Natural killer cell (primary cell): Measurements from ENCODE around the gene GRID1. TPM values are rescaled to one million over a fixed set of nuclear protein-coding genes. Genes with fewer than 3 reads are reported as not detected.

Source experiments
- ATAC-seq, 3 donors: fragments of 150-1000 bp in 2 of 3; fragments of 200-7000 bp in 1 of 3; cut with Tn5 transposase; 1 replicate in 1 of 3; 2 replicates in 2 of 3; pipeline ENCODE4 v1.10.0; 2021; ENCODE audit warnings: mild to moderate bottlenecking in 2 of 3, moderate library complexity in 2 of 3
- DNase-seq, 2 donors: peaks; one replicate each; pipeline versions ENCODE4 v3.0.0 to v3.0.0-alpha.2; 2013 to 2021; ENCODE audit warnings: mixed read lengths in 1 of 2
- H3K27ac ChIP-seq: one replicate; pipeline ENCODE4 v1.5.1; 2013; ENCODE audit warnings: mild to moderate bottlenecking, low read length
- H3K27me3 ChIP-seq: one replicate; pipeline ENCODE4 v1.6.1; 2013; ENCODE audit warnings: low read length; ENCODE audit not compliant: control insufficient read depth, insufficient read depth
- H3K36me3 ChIP-seq: one replicate; pipeline ENCODE4 v1.6.1; 2013; ENCODE audit warnings: low read length; ENCODE audit not compliant: control insufficient read depth, insufficient read depth
- H3K4me1 ChIP-seq: one replicate; pipeline ENCODE4 v1.6.1; 2013; ENCODE audit warnings: low read length; ENCODE audit not compliant: control insufficient read depth, insufficient read depth
- H3K4me3 ChIP-seq: one replicate; pipeline ENCODE4 v1.5.1; 2013; ENCODE audit warnings: low read length
- H3K9me3 ChIP-seq: one replicate; pipeline ENCODE4 v1.6.1; 2013; ENCODE audit warnings: low read length; ENCODE audit not compliant: control insufficient read depth, insufficient read depth
- H3K27ac Mint-ChIP-seq, 2 donors: one replicate each; pipeline ENCODE4 v1.8.0; 2022; ENCODE audit warnings: mild to moderate bottlenecking in 2 of 2, mixed read lengths in 2 of 2, moderate library complexity in 1 of 2
- H3K27me3 Mint-ChIP-seq, 2 donors: one replicate each; pipeline ENCODE4 v1.8.0; 2022; ENCODE audit warnings: low read depth in 2 of 2, mixed read lengths in 2 of 2
- H3K36me3 Mint-ChIP-seq: one replicate; pipeline ENCODE4 v1.8.0; 2022; ENCODE audit warnings: mixed read lengths
- H3K4me1 Mint-ChIP-seq, 2 donors: one replicate each; pipeline ENCODE4 v1.8.0; 2022; ENCODE audit warnings: mixed read lengths in 2 of 2
- H3K4me3 Mint-ChIP-seq: one replicate; pipeline ENCODE4 v1.8.0; 2022; ENCODE audit warnings: mild to moderate bottlenecking, moderate library complexity, mixed read lengths
- H3K9me3 Mint-ChIP-seq, 2 donors: one replicate each; pipeline ENCODE4 v1.8.0; 2022; ENCODE audit warnings: mixed read lengths in 2 of 2
- CTCF ChIP-seq: fragments of 200-600 bp; IDR thresholded peaks from one replicate; pipeline ENCODE4 v1.8.0; 2022; ENCODE audit warnings: antibody characterized with exemption
- WGBS: methylation state at CpG from one replicate; pipeline ENCODE4 v1.1.7; 2013; ENCODE audit warnings: missing lambda C conversion rate; ENCODE audit not compliant: insufficient coverage; 5-methylcytosine and 5-hydroxymethylcytosine counted together
- intact Hi-C: fragments of 100-400 bp; cut with micrococcal nuclease; formaldehyde crosslinking; loops from one replicate; pipeline ENCODE4 v1.14.2; 2022
- total RNA-seq, 4 donors: library from RNA; stranded (reverse); fragments of 120-200 nt in 1 of 4; gene quantifications; one replicate each; pipeline versions ENCODE4 v1.2.3 to v1.2.4, GENCODE V29; 2013 to 2022

GRID1 gene
- total RNA-seq, 3 donors from 2014 or later (not counting 1 experiment from before 2014, with no cell fraction given): not detected

GRCh38 chr10:86333826-86334487 is 32.6 kb downstream of the GRID1 start:
- Mint-ChIP-seq H3K4me1 (no peaks in the 10 kb centered on the region), H3K27me3 (peaks cover 5 to 12% of the 10 kb centered on the region in 2 donors), H3K4me3 (no peak overlapping the region), H3K36me3 (no peaks in the 10 kb centered on the region), H3K27ac (no peak overlapping the region), H3K9me3 (no peaks in the 10 kb centered on the region)
- 84% methylated on average over 5 of the region's 7 CpGs for WGBS
- H3K4me3 ChIP-seq: no peak overlapping the region
- DNase-seq: no peak
- intact Hi-C loops: no loop called here
- H3K9me3 ChIP-seq: no peaks in the 10 kb centered on the region
- H3K27me3 ChIP-seq: no peaks in the 10 kb centered on the region
- no peak for TF ChIP-seq CTCF
- H3K36me3 ChIP-seq: no peaks in the 10 kb centered on the region
- no peak overlapping the region for H3K27ac ChIP-seq
- no peaks in the 10 kb centered on the region for H3K4me1 ChIP-seq
- no peak for ATAC-seq

- intact Hi-C loops: no loop called here
- Histone ChIP-seq H3K9me3 (no peaks in the 10 kb centered on the region), H3K36me3 (no peaks in the 10 kb centered on the region), H3K27ac (no peak overlapping the region), H3K4me3 (no peak overlapping the region), H3K4me1 (no peaks in the 10 kb centered on the region), H3K27me3 (no peaks in the 10 kb centered on the region)
- no peaks in the 10 kb centered on the region for H3K4me1 Mint-ChIP-seq
- no peak for TF ChIP-seq CTCF
- peaks cover 5 to 12% of the 10 kb centered on the region in 2 donors for H3K27me3 Mint-ChIP-seq
- no peaks in the 10 kb centered on the region for H3K36me3 Mint-ChIP-seq
- WGBS: 60% methylated on average over 8 of the region's 8 CpGs
- H3K4me3 Mint-ChIP-seq: no peak overlapping the region
- peak in 1 of 3 donors; percentile 5 for ATAC-seq
- no peak for DNase-seq
- no peak overlapping the region for H3K27ac Mint-ChIP-seq
- H3K9me3 Mint-ChIP-seq: no peaks in the 10 kb centered on the region
Measured at GRCh38 chr10:86331861-86332260, 34.7 kb downstream of the GRID1 start.

- H3K9me3 Mint-ChIP-seq: no peaks in the 10 kb centered on the region
- 85% methylated on average over 10 of the region's 10 CpGs for WGBS
- H3K27me3 Mint-ChIP-seq: peaks cover 5 to 12% of the 10 kb centered on the region in 2 donors
- no peaks in the 10 kb centered on the region for H3K36me3 Mint-ChIP-seq
- H3K4me1 Mint-ChIP-seq: no peaks in the 10 kb centered on the region
- no peak overlapping the region for H3K27ac Mint-ChIP-seq
- no peaks in the 10 kb centered on the region for H3K9me3 ChIP-seq
- H3K4me1 ChIP-seq: no peaks in the 10 kb centered on the region
- ATAC-seq: no peak
- intact Hi-C loops: no loop called here
- no peak for DNase-seq
- H3K36me3 ChIP-seq: no peaks in the 10 kb centered on the region
- H3K4me3 ChIP-seq: no peak overlapping the region
- no peak for TF ChIP-seq CTCF
- no peak overlapping the region for H3K4me3 Mint-ChIP-seq
- H3K27me3 ChIP-seq: no peaks in the 10 kb centered on the region
- H3K27ac ChIP-seq: no peak overlapping the region
Measured at GRCh38 chr10:86330778-86331763, 35.5 kb downstream of the GRID1 start.
